Lung microvascular endothelial cell (primary cell): ENCODE measurements around the gene AK6. TPM values are rescaled to one million over a fixed set of nuclear protein-coding genes. Genes with fewer than 3 reads are reported as not detected.
A peak's percentile ranks its signal among the peaks of the same experiment; 100 is the strongest.

Experiments used
- DNase-seq, 2 donors: peaks; one replicate each; pipeline versions ENCODE4 v3.0.0 to v3.0.0-alpha.2; 2010; ENCODE audit warnings: low read depth in 2 of 2
- total RNA-seq: library from RNA; depleted of rRNA; stranded (reverse); fragments of >200 nt; gene quantifications from 2 replicates; pipeline ENCODE4 v1.2.1, GENCODE V29; 2014

Gene AK6
- 12.6 and 17.3 TPM in 2 replicates for total RNA-seq

- DNase-seq = peak; percentile 92
These were observed at the start of gene AK6, which contains the start of the genes RAD17 and TAF9 for GRCh38 chr5:69369340-69370121. TSS of gene AK6 (minus strand) at chr5:69369520. CDS start at chr5:69369490, 30 bp downstream. TSS of gene RAD17 (plus strand) at chr5:69369818. CDS start at chr5:69372209, 2,391 bp downstream. TSS of gene TAF9 (minus strand) at chr5:69369520. CDS start at chr5:69365737, 3,783 bp downstream.

- no peak for DNase-seq
These were observed 49.2 kb upstream of the AK6 start for GRCh38 chr5:69418554-69418953.

GRCh38 chr5:69416699-69417098 lies 47.4 kb upstream of the AK6 start:
- DNase-seq = no peak

GRCh38 chr5:69416180-69416579 lies 46.9 kb upstream of the AK6 start:
- no peak for DNase-seq

- DNase-seq = peak in 1 of 2 donors; percentile 3
These were observed 46.3 kb upstream of the AK6 start for GRCh38 chr5:69415584-69415958.

- DNase-seq = peak; percentile 63 to 80
These were observed 45.7 kb upstream of the AK6 start, which contains the start of gene MARVELD2 for GRCh38 chr5:69414885-69415583. TSS of gene MARVELD2 (plus strand) at chr5:69415116. CDS start at chr5:69419386, 4,270 bp downstream.

GRCh38 chr5:69404659-69405330 lies 35.5 kb upstream of the AK6 start:
- no peak for DNase-seq

GRCh38 chr5:69378376-69378775 lies 9.1 kb upstream of the AK6 start:
- no peak for DNase-seq

GRCh38 chr5:69374911-69375446 lies 5.7 kb upstream of the AK6 start:
- DNase-seq = no peak

GRCh38 chr5:69372394-69372793 lies 3.1 kb upstream of the AK6 start:
- DNase-seq = no peak

- peak in 1 of 2 donors; percentile 6 for DNase-seq
These were observed 1.0 kb upstream of the AK6 start for GRCh38 chr5:69370335-69370734.

GRCh38 chr5:69368458-69369339 lies 621 bp downstream of the AK6 start:
- peak; percentile 45 to 52 for DNase-seq

- DNase-seq = no peak
These were observed 1.5 kb downstream of the AK6 start for GRCh38 chr5:69367697-69368279.

- no peak for DNase-seq
These were observed 4.5 kb downstream of the AK6 start for GRCh38 chr5:69364850-69365249.

- peak in 1 of 2 donors; percentile 20 for DNase-seq
These were observed 4.9 kb downstream of the AK6 start for GRCh38 chr5:69364414-69364813.

- DNase-seq = no peak
These were observed 8.9 kb downstream of the AK6 start for GRCh38 chr5:69360442-69360841.

- no peak for DNase-seq
These were observed 9.6 kb downstream of the AK6 start for GRCh38 chr5:69359699-69360098.

- DNase-seq = no peak
These were observed 18.7 kb downstream of the AK6 start for GRCh38 chr5:69350664-69351063.

- DNase-seq = no peak
These were observed 26.2 kb downstream of the AK6 start for GRCh38 chr5:69343083-69343482.

GRCh38 chr5:69341520-69342161 lies 27.7 kb downstream of the AK6 start:
- DNase-seq = no peak
